GM15510 (cell line): ENCODE data around the gene SP3.

Experiments used
- POLR2A ChIP-seq: IDR thresholded peaks from 3 replicates; pipeline ENCODE4 v1.6.1; 2011; ENCODE audit warnings: borderline replicate concordance; ENCODE audit not compliant: insufficient read length; ENCODE audit errors: extremely low read depth

Gene SP3

GRCh38 chr2:173943738-173944137 is 21.4 kb downstream of the SP3 start:
- no peak for TF ChIP-seq POLR2A

- no peak for TF ChIP-seq POLR2A
Observed at GRCh38 chr2:173942861-173943523, 22.2 kb downstream of the SP3 start.

- TF ChIP-seq POLR2A, result no peak
Observed at GRCh38 chr2:173941567-173941966, 23.6 kb downstream of the SP3 start.

GRCh38 chr2:173940208-173941020 is 24.8 kb downstream of the SP3 start:
- TF ChIP-seq POLR2A, result no peak

- no peak for TF ChIP-seq POLR2A
Observed at GRCh38 chr2:173938700-173939384, 26.3 kb downstream of the SP3 start.

GRCh38 chr2:173935305-173935704 is 29.9 kb downstream of the SP3 start:
- TF ChIP-seq POLR2A, result no peak

GRCh38 chr2:173934895-173935294 is 30.3 kb downstream of the SP3 start:
- no peak for TF ChIP-seq POLR2A

GRCh38 chr2:173931751-173932150 is 33.4 kb downstream of the SP3 start:
- TF ChIP-seq POLR2A, result no peak

GRCh38 chr2:173929441-173929840 is 35.7 kb downstream of the SP3 start:
- TF ChIP-seq POLR2A, result no peak

- TF ChIP-seq POLR2A, result no peak
Observed at GRCh38 chr2:173926875-173927274, 38.3 kb downstream of the SP3 start.

GRCh38 chr2:173924285-173924684 is 40.9 kb downstream of the SP3 start:
- no peak for TF ChIP-seq POLR2A

GRCh38 chr2:173922760-173923159 is 42.4 kb downstream of the SP3 start:
- TF ChIP-seq POLR2A, result no peak

GRCh38 chr2:173922068-173922467 is 43.1 kb downstream of the SP3 start:
- no peak for TF ChIP-seq POLR2A

- no peak for TF ChIP-seq POLR2A
Observed at GRCh38 chr2:173914055-173914927, 50.9 kb downstream of the SP3 start.
